HepG2 (cell line): ENCODE results near the gene FAM229A. TPM values are rescaled to one million over a fixed set of nuclear protein-coding genes. Genes with fewer than 3 reads are reported as not detected.

Experiments used
- ARID2 ChIP-seq: sonication (generic); formaldehyde crosslinking; IDR thresholded peaks from 2 replicates; pipeline ENCODE4 v1.8.1; 2022; ENCODE audit warnings: mild to moderate bottlenecking, missing genetic modification reagents, borderline replicate concordance
- FOXJ3 ChIP-seq: sonication (generic); formaldehyde crosslinking; IDR thresholded peaks from 2 replicates; pipeline ENCODE4 v1.4.0; 2020; ENCODE audit warnings: missing genetic modification reagents, mild to moderate bottlenecking, borderline replicate concordance
- FOXO1 ChIP-seq: sonication (generic); formaldehyde crosslinking; IDR thresholded peaks from 2 replicates; pipeline ENCODE4 v1.4.0; 2020; ENCODE audit warnings: missing genetic modification reagents
- JUN ChIP-seq: sonication (generic); formaldehyde crosslinking; IDR thresholded peaks from 2 replicates; pipeline ENCODE4 v1.4.0; 2020; ENCODE audit warnings: mild to moderate bottlenecking, missing genetic modification reagents
- MEIS2 ChIP-seq: sonication (generic); formaldehyde crosslinking; IDR thresholded peaks from 2 replicates; pipeline ENCODE4 v1.9.0; 2021; ENCODE audit warnings: mild to moderate bottlenecking, missing genetic modification reagents
- MIER2 ChIP-seq: IDR thresholded peaks from 2 replicates; pipeline ENCODE4 v1.6.1; 2016; ENCODE audit warnings: missing biosample characterization, missing genetic modification reagents
- MTA1 ChIP-seq: sonication (generic); formaldehyde crosslinking; IDR thresholded peaks from 2 replicates; pipeline ENCODE4 v1.4.0; 2020; ENCODE audit warnings: missing genetic modification reagents, mild to moderate bottlenecking, borderline replicate concordance
- NCOA1 ChIP-seq: sonication (generic); formaldehyde crosslinking; IDR thresholded peaks from 2 replicates; pipeline ENCODE4 v1.9.0; 2021; ENCODE audit warnings: missing genetic modification reagents
- NFE2 ChIP-seq: sonication (generic); formaldehyde crosslinking; IDR thresholded peaks from 2 replicates; pipeline ENCODE4 v1.4.0; 2020; ENCODE audit warnings: missing genetic modification reagents
- SKI ChIP-seq: fragments of 450-650 bp; IDR thresholded peaks from one replicate; pipeline ENCODE4 v1.6.1; 2018; ENCODE audit warnings: mild to moderate bottlenecking; ENCODE audit not compliant: partially characterized antibody
- TAF15 ChIP-seq: fragments of 200-400 bp; formaldehyde crosslinking; IDR thresholded peaks from one replicate; pipeline ENCODE4 v1.6.1; 2018; ENCODE audit warnings: mild to moderate bottlenecking, low read depth, low read length; ENCODE audit not compliant: poor library complexity, severe bottlenecking
- TBX3 ChIP-seq: fragments of 450-650 bp; IDR thresholded peaks from 2 replicates; pipeline ENCODE4 v1.6.1; 2017; ENCODE audit warnings: antibody characterized with exemption, mild to moderate bottlenecking, inconsistent platforms, borderline replicate concordance
- ZBTB21 ChIP-seq: sonication (generic); formaldehyde crosslinking; IDR thresholded peaks from 2 replicates; pipeline ENCODE4 v1.4.0; 2020; ENCODE audit warnings: missing genetic modification reagents
- ZFP36L1 ChIP-seq: sonication (generic); formaldehyde crosslinking; IDR thresholded peaks from 2 replicates; pipeline ENCODE4 v1.8.0; 2022; ENCODE audit warnings: mild to moderate bottlenecking, missing genetic modification reagents, moderate library complexity
- ZNF557 ChIP-seq: sonication (generic); formaldehyde crosslinking; IDR thresholded peaks from 2 replicates; pipeline ENCODE4 v1.4.0; 2020; ENCODE audit warnings: missing genetic modification reagents
- ZNF761 ChIP-seq: sonication (generic); formaldehyde crosslinking; conservative IDR thresholded peaks from 2 replicates; pipeline ENCODE4 v1.4.0; 2020; ENCODE audit warnings: mild to moderate bottlenecking, missing genetic modification reagents
- ZNF777 ChIP-seq: sonication (generic); formaldehyde crosslinking; IDR thresholded peaks from 2 replicates; pipeline ENCODE4 v1.4.0; 2020; ENCODE audit warnings: missing genetic modification reagents
- ZNF878 ChIP-seq: sonication (generic); formaldehyde crosslinking; IDR thresholded peaks from 2 replicates; pipeline ENCODE4 v1.8.1; 2023; ENCODE audit warnings: mild to moderate bottlenecking, missing genetic modification reagents, moderate library complexity
- polyA plus RNA-seq, 8 experiments: library from polyadenylated mRNA; depleted of rRNA in 3 of 8; stranded (reverse) in 7 of 8; unstranded in 1 of 8; fragments of >200 nt; fragmentation: Illumina TruSeq in 4 of 8; extraction: Trizol in 4 of 8; gene quantifications; 2 replicates each; pipeline versions ENCODE4 v1.2.1 to v1.2.3, GENCODE V29; 2011 to 2016; ENCODE audit warnings: low read depth in 4 of 8, missing spikeins in 1 of 8, mixed read lengths in 1 of 8; ENCODE audit not compliant: insufficient read depth in 1 of 8
- total RNA-seq, 5 experiments: library from RNA; depleted of rRNA; stranded (reverse); fragments of >200 nt; fragmentation: Illumina TruSeq; extraction: Trizol; gene quantifications; 2 replicates each; pipeline ENCODE4 v1.2.3, GENCODE V29; 2016; ENCODE audit warnings: low read depth in 1 of 5
- TF ChIP-seq, protein P1 (sequence below): sonication (generic); formaldehyde crosslinking; IDR thresholded peaks from 2 replicates; pipeline ENCODE4 v1.4.0; 2020; ENCODE audit warnings: missing genetic modification reagents, borderline replicate concordance
- TF ChIP-seq, protein P2 (sequence below): conservative IDR thresholded peaks from 2 replicates; pipeline ENCODE4 v1.6.1; 2018; ENCODE audit warnings: missing genetic modification reagents
- TF ChIP-seq, protein P3 (sequence below): sonication (generic); formaldehyde crosslinking; IDR thresholded peaks from 2 replicates; pipeline ENCODE4 v1.4.0; 2020; ENCODE audit warnings: missing genetic modification reagents, borderline replicate concordance
- TF ChIP-seq, protein P4 (sequence below): sonication (generic); formaldehyde crosslinking; conservative IDR thresholded peaks from 2 replicates; pipeline ENCODE4 v1.8.0; 2022; ENCODE audit warnings: low read depth, missing genetic modification reagents

Gene FAM229A
- total and polyA plus RNA-seq, 2 of the 13 experiments (the other 11 are each of a cell fraction or from before 2014, with no cell fraction given), result 3.2 to 17.6 TPM

DNA sequence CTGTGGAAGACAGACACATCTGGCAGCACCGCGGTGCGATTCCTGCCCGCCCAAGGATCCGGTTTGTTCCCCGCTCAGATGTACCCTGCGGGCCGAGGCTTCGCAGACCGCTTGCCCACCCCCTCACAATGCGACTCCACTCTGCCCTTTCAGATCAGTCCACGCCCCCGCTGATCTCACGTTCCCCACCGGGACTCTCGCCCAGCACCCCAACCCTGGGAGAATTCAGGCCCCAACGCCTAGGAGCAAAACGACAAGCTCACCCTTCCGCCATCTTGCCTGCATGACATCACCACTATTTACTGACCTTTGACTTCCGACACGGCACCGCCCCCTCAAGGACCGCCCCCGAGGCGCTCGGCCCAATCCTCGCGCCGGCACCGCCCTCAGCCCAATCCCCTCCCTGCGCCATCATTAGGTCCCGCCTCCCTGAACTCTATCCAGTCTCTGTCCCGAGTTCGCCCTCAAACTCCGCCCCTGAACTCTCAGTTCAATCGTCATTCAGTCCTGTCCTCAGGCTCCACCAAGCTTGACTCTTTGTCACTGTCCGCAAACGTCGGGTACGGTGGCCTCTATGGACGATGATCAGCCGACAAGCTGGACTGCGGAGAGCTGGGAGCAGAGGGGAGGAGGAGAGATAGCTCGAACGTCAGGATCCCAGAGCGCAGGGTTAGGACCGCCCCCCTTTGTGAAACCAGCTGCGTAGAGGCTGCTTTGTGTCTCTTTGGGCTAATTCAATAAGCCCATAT is 32.0 kb upstream of the FAM229A start, which contains the start of gene BSDC1 (continued):
- TF ChIP-seq ZNF777 (no peak), TAF15 (no peak), FOXJ3 (CRISPR knock-in tag) (no peak), ARID2 (CRISPR knock-in tag) (no peak; the same call in 1 of the 2 replicates), ZNF761 (CRISPR knock-in tag) (peak; percentile 76; the same call in 1 of the 2 replicates), MEIS2 (CRISPR knock-in tag) (no peak), MIER2 (CRISPR knock-in tag) (0 out of 2 replicates have a peak, but pooled peaks have one; percentile 5), JUN (CRISPR knock-in tag) (peak; percentile 93; the same call in 1 of the 2 replicates), ZNF878 (CRISPR knock-in tag) (peak; percentile 85), ZBTB21 (peak; percentile 30; the same call in 1 of the 2 replicates), NCOA1 (CRISPR knock-in tag) (peak; percentile 54; the same call in 1 of the 2 replicates), FOXO1 (peak; percentile 76; the same call in 1 of the 2 replicates), TBX3 (no peak), NFE2 (no peak), SKI (no peak), MTA1 (CRISPR knock-in tag) (0 out of 2 replicates have a peak, but pooled peaks have one; percentile 60), ZFP36L1 (peak; percentile 21; the same call in 1 of the 2 replicates), ZNF557 (peak; percentile 43; the same call in 1 of the 2 replicates)
- TF ChIP-seq, protein P1, sequence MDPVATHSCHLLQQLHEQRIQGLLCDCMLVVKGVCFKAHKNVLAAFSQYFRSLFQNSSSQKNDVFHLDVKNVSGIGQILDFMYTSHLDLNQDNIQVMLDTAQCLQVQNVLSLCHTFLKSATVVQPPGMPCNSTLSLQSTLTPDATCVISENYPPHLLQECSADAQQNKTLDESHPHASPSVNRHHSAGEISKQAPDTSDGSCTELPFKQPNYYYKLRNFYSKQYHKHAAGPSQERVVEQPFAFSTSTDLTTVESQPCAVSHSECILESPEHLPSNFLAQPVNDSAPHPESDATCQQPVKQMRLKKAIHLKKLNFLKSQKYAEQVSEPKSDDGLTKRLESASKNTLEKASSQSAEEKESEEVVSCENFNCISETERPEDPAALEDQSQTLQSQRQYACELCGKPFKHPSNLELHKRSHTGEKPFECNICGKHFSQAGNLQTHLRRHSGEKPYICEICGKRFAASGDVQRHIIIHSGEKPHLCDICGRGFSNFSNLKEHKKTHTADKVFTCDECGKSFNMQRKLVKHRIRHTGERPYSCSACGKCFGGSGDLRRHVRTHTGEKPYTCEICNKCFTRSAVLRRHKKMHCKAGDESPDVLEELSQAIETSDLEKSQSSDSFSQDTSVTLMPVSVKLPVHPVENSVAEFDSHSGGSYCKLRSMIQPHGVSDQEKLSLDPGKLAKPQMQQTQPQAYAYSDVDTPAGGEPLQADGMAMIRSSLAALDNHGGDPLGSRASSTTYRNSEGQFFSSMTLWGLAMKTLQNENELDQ (CRISPR knock-in tag), result no peak
- TF ChIP-seq, protein P2, sequence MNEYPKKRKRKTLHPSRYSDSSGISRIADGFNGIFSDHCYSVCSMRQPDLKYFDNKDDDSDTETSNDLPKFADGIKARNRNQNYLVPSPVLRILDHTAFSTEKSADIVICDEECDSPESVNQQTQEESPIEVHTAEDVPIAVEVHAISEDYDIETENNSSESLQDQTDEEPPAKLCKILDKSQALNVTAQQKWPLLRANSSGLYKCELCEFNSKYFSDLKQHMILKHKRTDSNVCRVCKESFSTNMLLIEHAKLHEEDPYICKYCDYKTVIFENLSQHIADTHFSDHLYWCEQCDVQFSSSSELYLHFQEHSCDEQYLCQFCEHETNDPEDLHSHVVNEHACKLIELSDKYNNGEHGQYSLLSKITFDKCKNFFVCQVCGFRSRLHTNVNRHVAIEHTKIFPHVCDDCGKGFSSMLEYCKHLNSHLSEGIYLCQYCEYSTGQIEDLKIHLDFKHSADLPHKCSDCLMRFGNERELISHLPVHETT (CRISPR knock-in tag), result 0 out of 2 replicates have a peak, but pooled peaks have one; percentile 48
- TF ChIP-seq, protein P3, sequence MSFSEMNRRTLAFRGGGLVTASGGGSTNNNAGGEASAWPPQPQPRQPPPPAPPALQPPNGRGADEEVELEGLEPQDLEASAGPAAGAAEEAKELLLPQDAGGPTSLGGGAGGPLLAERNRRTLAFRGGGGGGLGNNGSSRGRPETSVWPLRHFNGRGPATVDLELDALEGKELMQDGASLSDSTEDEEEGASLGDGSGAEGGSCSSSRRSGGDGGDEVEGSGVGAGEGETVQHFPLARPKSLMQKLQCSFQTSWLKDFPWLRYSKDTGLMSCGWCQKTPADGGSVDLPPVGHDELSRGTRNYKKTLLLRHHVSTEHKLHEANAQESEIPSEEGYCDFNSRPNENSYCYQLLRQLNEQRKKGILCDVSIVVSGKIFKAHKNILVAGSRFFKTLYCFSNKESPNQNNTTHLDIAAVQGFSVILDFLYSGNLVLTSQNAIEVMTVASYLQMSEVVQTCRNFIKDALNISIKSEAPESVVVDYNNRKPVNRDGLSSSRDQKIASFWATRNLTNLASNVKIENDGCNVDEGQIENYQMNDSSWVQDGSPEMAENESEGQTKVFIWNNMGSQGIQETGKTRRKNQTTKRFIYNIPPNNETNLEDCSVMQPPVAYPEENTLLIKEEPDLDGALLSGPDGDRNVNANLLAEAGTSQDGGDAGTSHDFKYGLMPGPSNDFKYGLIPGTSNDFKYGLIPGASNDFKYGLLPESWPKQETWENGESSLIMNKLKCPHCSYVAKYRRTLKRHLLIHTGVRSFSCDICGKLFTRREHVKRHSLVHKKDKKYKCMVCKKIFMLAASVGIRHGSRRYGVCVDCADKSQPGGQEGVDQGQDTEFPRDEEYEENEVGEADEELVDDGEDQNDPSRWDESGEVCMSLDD (CRISPR knock-in tag), result no peak
- TF ChIP-seq, protein P4, sequence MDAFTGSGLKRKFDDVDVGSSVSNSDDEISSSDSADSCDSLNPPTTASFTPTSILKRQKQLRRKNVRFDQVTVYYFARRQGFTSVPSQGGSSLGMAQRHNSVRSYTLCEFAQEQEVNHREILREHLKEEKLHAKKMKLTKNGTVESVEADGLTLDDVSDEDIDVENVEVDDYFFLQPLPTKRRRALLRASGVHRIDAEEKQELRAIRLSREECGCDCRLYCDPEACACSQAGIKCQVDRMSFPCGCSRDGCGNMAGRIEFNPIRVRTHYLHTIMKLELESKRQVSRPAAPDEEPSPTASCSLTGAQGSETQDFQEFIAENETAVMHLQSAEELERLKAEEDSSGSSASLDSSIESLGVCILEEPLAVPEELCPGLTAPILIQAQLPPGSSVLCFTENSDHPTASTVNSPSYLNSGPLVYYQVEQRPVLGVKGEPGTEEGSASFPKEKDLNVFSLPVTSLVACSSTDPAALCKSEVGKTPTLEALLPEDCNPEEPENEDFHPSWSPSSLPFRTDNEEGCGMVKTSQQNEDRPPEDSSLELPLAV (CRISPR knock-in tag), result no peak
